Posterior vena cava (tissue), 2 donors: ENCODE results near the gene AKAP12. TPM values are rescaled to one million over a fixed set of nuclear protein-coding genes. Genes with fewer than 3 reads are reported as not detected.
"Not testable (repeated sequence)": the region's sequence is repeated elsewhere in the genome, so short reads cannot be mapped to it uniquely, and the experiment has no call there.

Experiments
- DNase-seq: peaks from one replicate; pipeline ENCODE4 v3.0.0-alpha.2; 2020; ENCODE audit warnings: low spot score
- intact Hi-C, 2 donors: fragments of 100-400 bp; cut with DNase I; formaldehyde crosslinking; loops; one replicate each; pipeline versions ENCODE4 v1.14.1 to v1.14.2; 2022 to 2023
- total RNA-seq, 2 donors: library from RNA; stranded (reverse); fragmentation: NEBNext Ultra II Directional; extraction: Animal tissue kit (Norgen Biotek cat#: 25700); gene quantifications; one replicate each; pipeline ENCODE4 v1.2.1, GENCODE V29; 2021
- donor health status: DM: yes; HTN: yes; CAD: no.
- donor health status: DM: yes; HTN: yes; CAD: no.

The AKAP12 gene
- total RNA-seq, 2 donors from 2014 or later: 140 to 146 TPM

DNA sequence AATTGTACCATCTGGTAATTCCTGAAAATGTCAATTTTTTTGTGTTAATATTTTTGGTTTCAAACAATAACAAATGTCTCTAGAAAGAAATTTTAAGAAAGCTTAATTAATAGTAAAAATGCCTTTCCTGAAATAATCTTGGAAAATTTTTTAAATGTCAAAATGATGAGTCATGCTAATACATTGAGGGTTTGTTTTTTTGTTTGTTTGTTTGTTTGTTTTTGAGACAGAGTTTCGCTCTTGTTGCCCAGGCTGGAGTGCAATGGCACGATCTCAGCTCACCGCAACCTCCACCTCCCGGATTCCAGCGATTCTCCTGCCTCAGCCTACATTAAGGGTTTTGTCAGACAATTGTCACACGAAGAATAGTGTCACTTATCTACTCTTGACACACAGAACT lies 117.2 kb downstream of the AKAP12 start:
- DNase-seq, intact Hi-C loops: not testable (repeated sequence)

DNA sequence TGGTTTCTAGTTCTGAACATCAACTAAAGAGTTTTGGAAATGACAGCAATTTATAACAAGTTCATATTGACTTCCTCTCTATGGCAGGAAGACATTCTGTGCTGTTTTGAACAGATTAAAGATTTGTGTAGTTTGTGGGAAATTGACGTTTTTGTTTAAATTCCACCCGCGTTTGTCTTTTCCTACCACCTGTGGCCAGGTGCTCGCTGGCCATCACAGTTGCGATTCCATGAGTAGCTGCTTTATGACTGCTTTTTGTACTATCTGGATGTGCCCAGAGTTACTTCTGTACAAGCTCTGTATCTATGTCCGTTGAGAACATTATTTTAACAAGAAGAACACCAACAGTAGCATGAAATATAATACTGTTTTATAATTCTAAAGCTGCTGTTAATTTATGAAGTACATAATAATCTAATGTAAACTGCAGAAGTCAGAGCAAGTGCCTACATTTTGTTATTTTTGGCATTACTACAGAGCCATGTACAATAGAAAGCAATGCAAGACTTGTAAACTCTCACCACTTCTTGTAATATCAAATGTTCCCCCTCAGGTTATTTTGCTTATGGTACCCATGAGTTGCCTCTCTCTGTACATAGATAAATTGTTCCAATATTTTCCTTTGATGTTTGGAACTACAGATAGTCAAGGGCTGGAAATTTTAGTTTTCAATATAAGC lies 118.1 kb downstream of the AKAP12 start:
- no peak for DNase-seq
- intact Hi-C loops: no loop called here

DNA sequence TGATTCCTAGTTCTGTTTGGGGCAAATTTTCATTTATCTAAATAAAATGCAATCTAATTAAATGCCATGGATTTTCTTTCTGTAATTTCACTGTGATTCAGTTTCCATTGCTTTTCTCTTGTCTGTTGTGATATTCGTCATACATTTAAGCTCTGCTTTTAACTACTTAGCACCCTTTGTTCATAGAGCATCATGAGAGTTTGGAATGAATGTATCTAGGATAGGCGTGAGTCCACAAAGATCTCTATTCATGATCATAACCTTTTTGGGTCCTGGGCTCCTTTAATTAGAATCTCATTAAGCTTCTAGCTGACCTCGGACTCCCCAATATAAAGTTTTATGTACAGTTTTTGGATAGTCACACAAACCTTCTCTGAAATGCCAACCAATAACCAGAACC lies 118.7 kb downstream of the AKAP12 start:
- intact Hi-C loops: no loop called here
- no peak for DNase-seq

DNA sequence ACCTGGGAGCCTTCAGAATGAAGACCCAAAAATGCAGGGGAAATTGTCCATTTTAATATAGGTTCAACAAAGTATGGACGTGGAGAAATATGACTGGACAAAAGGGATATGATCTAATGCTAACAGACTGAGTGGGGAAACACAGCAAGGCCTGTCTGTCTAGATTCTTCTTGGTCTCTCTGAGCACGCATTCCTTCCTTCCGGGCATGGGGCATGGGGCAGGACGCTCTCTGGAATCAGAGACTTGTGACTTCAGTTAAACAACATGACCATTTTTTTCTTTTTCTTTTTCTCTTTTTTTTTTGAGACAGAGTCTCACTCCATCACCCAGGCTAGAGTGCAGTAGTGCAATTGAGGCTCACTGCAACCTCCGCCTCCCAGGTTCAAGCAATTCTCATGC lies 119.7 kb downstream of the AKAP12 start:
- DNase-seq: no peak
- intact Hi-C loops: no loop called here

DNA sequence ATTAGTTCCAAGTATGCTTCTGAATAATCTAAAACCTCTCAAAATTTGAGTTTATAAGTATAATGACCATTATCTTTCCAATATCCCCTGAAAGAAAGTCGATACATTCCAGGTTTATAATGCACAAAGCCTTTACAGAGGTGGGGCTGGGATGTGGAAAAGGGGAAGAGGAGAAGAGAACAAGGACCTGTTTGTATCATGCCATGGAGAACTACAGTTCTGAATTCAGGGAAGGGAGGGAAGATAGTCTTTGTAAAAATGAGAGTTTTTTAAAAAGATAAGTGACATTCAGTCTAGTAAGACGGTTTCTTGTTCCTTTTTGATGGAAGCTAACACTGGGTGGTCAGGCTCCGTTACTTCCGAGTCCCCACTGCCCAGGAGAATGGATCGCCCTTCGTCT lies 125.5 kb downstream of the AKAP12 start:
- no peak for DNase-seq
- intact Hi-C loops: no loop called here

DNA sequence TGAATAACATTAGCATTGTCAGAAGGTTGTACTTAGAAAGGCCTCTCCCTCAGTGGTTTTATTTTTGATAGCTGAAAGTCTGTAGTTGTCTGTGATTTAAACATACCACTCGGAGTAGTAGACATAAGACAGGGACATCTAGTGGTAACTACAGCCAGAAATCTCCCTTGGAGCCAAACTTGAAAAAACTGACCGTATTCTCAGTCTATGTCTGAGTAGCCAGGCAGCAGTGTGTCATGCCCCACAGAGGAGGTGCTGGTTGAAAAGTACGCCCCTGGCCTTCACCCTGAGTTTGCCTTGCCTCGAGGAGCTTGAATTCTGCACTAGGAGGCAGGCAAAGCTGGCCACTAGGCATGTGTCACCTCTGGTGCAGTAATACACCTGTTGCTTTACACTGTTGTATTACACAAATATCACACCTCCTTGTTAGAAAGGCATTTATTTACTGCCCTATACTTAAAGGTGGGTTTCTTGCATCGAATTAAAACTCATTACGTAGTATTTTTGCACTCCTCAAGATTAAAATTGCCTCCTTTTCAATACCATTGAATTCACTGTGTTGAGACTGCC lies 130.8 kb downstream of the AKAP12 start:
- intact Hi-C loops: no loop called here
- no peak for DNase-seq

DNA sequence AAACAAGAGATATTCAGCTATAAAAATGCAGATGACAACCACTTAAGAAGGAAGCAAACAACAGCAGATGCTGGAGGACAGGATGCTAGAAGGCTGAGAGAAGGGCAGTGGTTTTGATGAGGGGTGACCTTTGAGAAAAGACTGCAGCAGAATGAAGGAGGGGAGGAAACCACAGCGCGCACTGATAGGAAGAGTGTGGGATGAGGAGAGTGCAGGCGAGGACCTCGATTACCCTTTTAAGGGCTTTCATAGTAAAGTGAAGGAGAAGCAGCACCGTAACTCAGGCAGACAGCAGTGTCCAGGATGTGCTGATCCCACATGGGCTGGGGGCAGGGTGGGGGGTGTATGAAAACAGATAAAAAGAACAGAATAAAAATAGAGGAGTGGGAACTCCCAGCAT lies 132.4 kb downstream of the AKAP12 start:
- intact Hi-C loops: no loop called here
- DNase-seq: no peak

DNA sequence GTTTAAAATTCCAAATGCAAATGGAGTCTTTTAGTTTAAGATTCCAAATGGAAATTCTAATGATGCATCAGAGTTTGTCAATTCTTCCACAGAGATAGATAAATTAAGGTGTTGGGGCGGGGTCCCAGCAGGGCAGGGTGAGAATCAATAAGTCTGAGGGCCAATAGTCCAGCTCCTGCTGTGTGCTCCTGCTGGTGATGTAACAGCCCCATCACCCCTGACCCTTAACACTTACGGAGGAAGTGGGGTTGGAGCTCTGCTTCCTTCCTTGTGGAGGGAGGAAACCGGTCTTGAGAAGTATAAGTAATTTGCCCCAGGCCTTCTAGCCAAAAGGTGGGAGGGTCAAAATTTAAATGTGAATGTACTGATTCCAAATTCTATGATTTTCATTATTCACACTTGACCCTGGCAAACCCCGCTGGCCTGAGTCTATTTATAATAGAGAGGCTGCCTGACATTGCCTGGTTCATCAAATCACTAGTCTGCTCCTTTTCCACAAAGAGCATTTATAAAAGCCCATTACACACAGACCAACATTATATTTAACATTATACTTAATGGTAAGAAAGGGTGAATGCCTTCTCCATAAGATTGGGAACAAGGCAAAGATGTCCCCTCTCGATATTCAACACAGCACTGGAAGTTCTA lies 134.4 kb downstream of the AKAP12 start:
- intact Hi-C loops: no loop called here
- DNase-seq: no peak

DNA sequence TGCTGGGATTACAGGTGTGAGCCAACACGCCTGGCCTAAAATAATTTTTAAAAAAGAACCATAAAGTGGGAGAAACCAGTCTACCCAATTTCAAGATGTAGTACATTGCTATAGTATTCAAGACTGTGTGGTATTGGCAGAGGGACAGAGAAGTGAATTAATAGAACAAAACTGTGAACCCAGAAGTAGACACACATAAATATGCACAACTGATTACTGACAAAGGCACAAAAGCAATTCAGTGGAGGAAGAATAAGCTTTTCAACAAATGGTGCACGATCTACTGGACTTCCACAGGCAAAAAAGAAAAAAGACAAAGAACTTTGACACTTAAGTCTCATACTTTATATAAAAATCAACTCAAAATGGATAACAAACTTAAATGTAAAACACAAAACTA lies 136.1 kb downstream of the AKAP12 start:
- DNase-seq: no peak
- intact Hi-C loops: no loop called here

DNA sequence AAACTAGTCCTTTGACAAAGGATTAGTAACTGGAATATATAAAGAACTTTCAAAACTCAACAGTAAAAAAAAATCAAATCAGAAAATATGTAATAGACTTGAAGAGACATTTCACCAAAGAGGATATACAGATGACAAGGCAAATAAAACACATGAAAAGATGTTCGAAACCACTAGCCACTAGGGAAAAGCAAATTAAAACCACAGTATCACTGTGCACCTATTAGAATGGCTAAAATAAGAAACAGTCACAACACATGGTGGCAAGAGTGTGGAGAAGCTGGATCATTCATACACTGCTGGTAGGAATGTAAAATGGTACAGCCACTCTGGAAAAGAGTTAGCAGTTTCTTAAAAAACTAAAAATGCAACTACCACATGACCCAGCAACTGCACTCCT lies 136.7 kb downstream of the AKAP12 start:
- intact Hi-C loops: no loop called here
- DNase-seq: no peak

DNA sequence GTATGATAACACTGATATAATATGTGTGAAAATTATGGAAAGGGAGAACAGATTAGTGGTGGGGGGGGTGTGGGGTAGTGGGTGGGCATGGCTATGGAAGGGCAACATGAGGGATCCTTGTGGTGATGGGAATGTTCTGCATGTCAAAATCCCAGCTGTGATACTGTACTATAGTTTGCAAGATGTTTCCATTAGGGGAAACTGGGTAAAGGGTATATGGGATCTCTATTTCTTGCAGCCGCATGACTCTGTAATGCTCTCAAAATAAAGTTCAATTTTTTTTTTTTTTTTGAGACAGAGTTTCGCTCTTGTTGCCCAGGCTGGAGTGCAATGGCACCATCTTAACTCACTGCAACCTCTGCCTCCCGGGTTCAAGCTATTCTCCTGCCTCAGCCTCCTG lies 137.3 kb downstream of the AKAP12 start:
- intact Hi-C loops: no loop called here
- no peak for DNase-seq

DNA sequence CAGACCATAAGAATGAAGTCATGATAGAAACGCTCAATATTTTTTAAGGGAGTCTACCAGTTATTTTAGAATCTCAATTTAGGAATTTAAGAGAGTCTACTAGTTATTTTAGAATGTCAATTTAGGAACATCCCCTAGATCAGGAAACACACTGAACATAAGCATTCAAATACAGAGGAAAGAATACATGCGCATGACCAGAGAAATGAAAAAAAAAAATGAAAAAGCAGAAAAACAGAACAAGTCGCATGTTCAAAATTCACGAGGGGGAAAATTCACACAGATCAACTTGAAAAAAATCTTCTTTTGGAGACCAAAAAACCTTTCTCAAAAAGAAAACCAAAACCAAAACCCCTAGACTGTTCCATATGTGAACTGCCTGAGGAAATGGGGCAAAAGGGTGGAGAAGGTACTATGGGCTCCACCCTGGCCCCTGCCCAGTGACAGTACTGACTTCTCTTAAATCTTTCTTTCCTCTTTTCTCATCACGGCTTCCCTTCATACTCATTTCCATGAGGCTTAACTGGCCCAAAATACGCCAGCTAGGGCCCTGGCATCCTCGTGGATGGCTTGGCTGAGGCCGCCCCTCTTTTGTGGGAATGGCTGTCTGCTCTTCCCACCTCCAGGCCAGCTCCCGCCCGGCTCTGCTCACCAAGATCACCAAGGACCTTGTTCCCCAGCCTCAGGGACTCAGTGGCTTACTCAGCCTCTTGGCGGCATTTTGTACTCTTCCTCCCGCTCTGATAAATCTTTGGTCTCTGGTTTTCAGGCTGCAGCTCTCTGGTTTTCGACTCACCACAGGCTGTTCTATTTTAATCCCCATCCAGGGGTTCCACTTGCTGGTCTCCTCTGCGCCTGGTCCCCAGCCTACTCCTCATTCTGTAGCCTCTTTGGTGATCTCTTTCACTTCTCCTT lies 140.4 kb downstream of the AKAP12 start:
- intact Hi-C loops: no loop called here
- DNase-seq: no peak

DNA sequence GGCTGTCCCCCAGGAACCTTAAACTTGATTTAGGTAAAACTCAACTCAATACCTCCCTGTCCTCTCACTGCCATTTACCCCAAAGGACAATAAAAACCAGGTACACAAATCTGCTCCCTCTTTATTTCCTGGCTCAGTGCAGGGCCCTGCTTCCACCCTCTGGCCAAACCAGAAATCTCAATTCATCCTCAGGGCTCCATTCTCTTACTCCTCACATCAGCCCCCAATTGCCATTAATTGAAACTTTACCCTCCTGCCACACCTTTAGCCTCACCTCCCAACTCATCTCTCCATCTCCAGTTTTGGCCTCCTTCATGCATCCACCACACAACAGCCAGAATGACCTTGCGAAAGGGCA lies 141.1 kb downstream of the AKAP12 start:
- intact Hi-C loops: no loop called here
- no peak for DNase-seq

DNA sequence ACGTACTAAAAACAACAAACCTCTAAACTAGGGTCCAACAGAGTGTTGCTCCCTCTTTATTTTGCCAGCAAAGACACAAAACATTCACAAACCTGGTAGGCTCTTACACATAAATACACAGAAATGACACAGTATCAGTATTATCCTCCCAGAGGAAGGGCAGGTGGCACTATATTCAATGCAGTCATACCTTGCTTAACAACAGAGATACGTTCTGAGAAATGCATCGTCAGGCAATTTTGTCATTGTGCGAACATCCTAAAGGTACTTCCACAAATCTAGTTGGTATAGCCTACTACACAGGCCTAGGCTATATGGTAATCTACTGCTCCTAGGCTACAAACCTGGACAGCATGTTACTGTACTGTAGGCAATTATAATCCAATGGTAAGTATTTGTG lies 142.0 kb downstream of the AKAP12 start:
- intact Hi-C loops: no loop called here
- DNase-seq: no peak

DNA sequence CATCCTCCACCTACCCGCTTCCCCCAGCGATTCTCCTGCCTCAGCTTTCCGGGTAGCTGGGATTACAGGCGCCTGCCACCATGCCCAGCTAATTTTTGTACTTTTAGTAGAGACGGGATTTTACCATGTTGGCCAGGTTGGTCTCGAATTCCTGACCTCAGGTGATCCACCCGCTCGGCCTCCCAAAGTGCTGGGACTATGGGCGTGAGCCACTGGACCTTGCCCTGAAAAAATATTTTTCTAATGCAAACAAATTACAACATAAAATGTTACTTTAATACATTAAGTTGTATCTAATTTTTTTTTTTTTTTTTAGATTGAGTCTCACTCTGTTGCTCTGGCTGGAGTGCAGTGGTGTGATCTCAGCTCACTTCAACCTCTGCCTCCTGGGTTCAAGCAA lies 142.9 kb downstream of the AKAP12 start:
- intact Hi-C loops, DNase-seq: not testable (repeated sequence)

DNA sequence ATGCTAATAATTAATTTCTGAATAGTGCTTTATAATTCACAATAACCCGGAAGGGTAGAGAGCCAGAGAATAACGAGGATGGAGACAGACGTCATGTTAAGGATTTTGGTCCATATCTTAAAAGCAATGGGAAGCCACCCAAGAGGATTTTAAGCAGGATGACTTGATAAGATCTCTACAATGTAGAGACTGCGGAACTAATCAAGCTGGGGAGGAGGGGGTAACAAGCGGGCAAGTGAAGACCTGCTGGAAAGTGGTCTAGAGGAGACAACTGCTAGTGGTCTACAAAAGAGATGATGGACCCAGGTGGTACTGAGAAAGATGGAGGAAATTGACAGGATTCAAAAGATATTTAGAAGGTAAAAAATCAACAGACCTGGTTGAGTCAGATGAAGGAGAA lies 144.4 kb downstream of the AKAP12 start:
- no peak for DNase-seq
- intact Hi-C loops: no loop called here

DNA sequence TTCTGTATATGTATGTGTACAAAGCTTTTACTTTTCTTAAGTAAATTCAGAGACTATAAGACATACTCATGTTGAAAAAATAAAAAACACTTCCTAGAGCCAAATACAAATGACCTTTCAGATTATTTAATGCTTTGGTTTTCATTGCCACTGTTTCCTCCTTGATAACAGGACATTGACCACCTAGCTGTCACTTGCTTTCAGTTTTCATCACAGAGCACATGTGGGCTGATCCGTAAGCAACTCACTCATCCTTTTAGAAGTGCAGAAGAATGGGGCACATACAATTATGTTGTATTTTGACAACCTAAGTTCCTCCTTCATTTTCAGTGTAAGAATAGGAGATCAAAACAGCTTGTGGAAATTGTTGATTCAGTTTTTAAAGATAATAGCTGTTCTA lies 145.4 kb downstream of the AKAP12 start:
- DNase-seq: no peak
- intact Hi-C loops: no loop called here

DNA sequence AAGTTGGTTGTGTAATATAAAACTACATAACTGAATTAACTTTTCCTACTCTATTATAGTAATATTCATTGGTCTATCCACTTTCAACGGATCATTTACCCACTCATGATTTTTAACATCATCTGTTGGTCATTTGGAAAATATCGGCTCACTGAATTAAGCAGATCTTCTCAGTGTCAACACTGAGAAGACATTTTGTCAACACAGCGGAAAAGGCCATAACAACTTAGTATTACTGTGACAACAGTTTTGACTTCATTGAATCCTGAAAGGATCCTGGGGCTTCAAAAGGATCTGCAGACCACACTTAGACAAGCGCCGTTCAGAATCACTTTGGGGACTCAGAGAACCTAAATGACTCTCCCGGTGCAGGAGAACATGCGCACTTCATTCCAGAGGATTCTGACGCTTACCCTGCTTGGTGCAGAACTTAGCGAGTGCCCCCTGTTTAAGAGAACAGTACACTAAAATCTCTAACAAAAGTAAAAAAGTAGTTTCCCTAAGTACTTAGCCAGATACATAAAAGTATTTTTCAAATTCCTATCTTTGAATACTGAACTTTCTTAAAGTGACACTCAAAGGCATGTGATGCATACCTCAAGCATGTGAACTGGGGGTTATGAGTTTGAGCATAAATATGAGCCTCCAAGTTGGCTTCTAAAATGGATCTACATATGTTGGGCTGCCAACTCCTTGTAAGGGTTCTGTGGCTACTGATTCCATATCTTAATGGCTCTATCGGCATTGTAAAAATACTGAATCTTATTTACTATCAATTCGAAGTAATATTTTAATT lies 147.6 kb downstream of the AKAP12 start:
- intact Hi-C loops: no loop called here
- DNase-seq: no peak

DNA sequence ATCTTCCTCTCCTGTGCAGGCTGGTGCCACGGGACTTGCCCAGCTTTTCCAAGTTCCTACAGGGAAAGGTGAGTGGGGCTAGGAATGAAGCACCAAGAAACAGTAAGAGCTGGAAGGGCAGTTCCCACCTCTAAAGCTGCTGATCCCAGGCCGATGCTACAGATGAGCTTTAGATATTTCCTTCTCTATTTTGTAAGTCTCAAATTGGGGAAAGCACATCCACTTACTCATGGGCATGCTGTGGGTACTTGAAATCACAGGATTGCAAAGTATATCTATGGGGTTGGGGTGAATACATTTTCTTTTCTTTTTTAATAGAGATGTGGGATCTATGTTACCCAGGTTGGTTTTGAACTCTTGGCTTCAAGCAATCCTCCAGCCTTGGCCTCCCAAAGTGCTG lies 148.5 kb downstream of the AKAP12 start:
- no peak for DNase-seq
- intact Hi-C loops: no loop called here
